Testis (tissue), 3 donors: ENCODE data around the gene FBLN5. TPM values are rescaled to one million over a fixed set of nuclear protein-coding genes. Genes with fewer than 3 reads are reported as not detected.
"Not testable (repeated sequence)": the region's sequence is repeated elsewhere in the genome, so short reads cannot be mapped to it uniquely, and the experiment has no call there.

Experiments
- DNase-seq: peaks from one replicate; pipeline ENCODE4 v3.0.0-alpha.2; 2019
- H3K27ac ChIP-seq, 2 donors: fragments of 200-600 bp; sonication (generic); one replicate each; pipeline ENCODE4 v1.5.1; 2019
- H3K27me3 ChIP-seq: fragments of 200-600 bp; sonication (generic); one replicate; pipeline ENCODE4 v1.5.1; 2019
- H3K36me3 ChIP-seq: fragments of 200-600 bp; sonication (generic); one replicate; pipeline ENCODE4 v1.5.1; 2017; ENCODE audit warnings: low read depth; ENCODE audit errors: missing control alignments
- H3K4me1 ChIP-seq: fragments of 200-600 bp; sonication (generic); one replicate; pipeline ENCODE4 v1.5.1; 2019
- H3K4me3 ChIP-seq, 2 donors: fragments of 200-600 bp; sonication (generic); one replicate each; pipeline ENCODE4 v1.5.1; 2017 to 2019
- H3K9me3 ChIP-seq: fragments of 200-600 bp; sonication (generic); one replicate; pipeline ENCODE4 v1.5.1; 2017
- POLR2A ChIP-seq: fragments of 450-650 bp; IDR thresholded peaks from one replicate; pipeline ENCODE4 v1.6.1; 2017; ENCODE audit warnings: antibody characterized with exemption, mild to moderate bottlenecking, moderate library complexity
- WGBS, 2 donors: methylation state at CpG; one replicate each; pipeline ENCODE4 v1.1.5; 2018; 5-methylcytosine and 5-hydroxymethylcytosine counted together
- intact Hi-C: fragments of 100-400 bp; cut with DNase I; formaldehyde crosslinking; loops from one replicate; pipeline ENCODE4 v1.15.1; 2023; ENCODE audit warnings: low total_unique reads
- polyA plus RNA-seq: library from polyadenylated mRNA; stranded (reverse); fragments of 350-450 nt; fragmentation: Illumina TruSeq; extraction: RNeasy Lipid Tissue Mini Kit (QIAGEN cat#74804); gene quantifications from one replicate; pipeline ENCODE4 v1.2.3, GENCODE V29; 2014; ENCODE audit warnings: low read depth, low replicate concordance; ENCODE audit not compliant: insufficient read depth
- total RNA-seq, 2 donors: library from RNA; depleted of rRNA; stranded (reverse); fragments of >200 nt; gene quantifications; one replicate each; pipeline ENCODE4 v1.2.3, GENCODE V29; 2016
- TF ChIP-seq, protein P1 (sequence below), 3 experiments: fragments of 450-650 bp in 2 of 3; fragments of 200-600 bp in 1 of 3; sonication (generic) in 1 of 3; IDR thresholded peaks; one replicate each; pipeline ENCODE4 v1.5.1; 2016 to 2019; ENCODE audit warnings: antibody characterized with exemption in 3 of 3, mild to moderate bottlenecking in 2 of 3, moderate library complexity in 1 of 3

FBLN5 gene
- total and polyA plus RNA-seq, 3 donors from 2014 or later = 88.1 to 118 (median 110) TPM

DNA sequence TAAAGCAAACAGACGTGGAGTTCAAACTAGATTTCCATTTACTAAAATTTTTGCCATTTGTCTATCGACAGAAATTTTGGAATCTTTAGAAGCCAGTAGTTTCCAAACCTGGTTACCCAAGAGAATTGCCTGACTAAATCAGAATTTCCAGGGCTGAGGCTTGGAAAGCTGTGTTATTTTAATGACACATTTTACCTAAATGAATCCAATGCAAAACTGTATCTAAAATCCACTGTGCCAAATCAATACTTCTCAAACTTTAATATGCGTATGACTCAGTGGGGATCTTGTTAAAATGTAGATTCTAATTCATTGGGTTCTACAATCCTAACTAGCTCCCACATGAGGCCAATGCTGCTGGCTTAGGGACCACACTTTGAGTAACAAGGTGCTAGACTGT is 45.2 kb downstream of the FBLN5 start:
- intact Hi-C loops = no loop called here
- TF ChIP-seq POLR2A = no peak
- TF ChIP-seq, protein P1, sequence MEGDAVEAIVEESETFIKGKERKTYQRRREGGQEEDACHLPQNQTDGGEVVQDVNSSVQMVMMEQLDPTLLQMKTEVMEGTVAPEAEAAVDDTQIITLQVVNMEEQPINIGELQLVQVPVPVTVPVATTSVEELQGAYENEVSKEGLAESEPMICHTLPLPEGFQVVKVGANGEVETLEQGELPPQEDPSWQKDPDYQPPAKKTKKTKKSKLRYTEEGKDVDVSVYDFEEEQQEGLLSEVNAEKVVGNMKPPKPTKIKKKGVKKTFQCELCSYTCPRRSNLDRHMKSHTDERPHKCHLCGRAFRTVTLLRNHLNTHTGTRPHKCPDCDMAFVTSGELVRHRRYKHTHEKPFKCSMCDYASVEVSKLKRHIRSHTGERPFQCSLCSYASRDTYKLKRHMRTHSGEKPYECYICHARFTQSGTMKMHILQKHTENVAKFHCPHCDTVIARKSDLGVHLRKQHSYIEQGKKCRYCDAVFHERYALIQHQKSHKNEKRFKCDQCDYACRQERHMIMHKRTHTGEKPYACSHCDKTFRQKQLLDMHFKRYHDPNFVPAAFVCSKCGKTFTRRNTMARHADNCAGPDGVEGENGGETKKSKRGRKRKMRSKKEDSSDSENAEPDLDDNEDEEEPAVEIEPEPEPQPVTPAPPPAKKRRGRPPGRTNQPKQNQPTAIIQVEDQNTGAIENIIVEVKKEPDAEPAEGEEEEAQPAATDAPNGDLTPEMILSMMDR (IDR thresholded peaks at IDR 0.05) = no peak
- Histone ChIP-seq H3K4me1 (peaks cover 56% of the 10 kb centered on the region), H3K36me3 (no peaks in the 10 kb centered on the region), H3K4me3 (no peak overlapping the region), H3K27me3 (no peaks in the 10 kb centered on the region), H3K27ac (peak overlapping the region; percentile 44 to 82), H3K9me3 (no peaks in the 10 kb centered on the region)
- DNase-seq = no peak
- 77 to 80% methylated on average over 3 of the region's 3 CpGs for WGBS, 2 donors

DNA sequence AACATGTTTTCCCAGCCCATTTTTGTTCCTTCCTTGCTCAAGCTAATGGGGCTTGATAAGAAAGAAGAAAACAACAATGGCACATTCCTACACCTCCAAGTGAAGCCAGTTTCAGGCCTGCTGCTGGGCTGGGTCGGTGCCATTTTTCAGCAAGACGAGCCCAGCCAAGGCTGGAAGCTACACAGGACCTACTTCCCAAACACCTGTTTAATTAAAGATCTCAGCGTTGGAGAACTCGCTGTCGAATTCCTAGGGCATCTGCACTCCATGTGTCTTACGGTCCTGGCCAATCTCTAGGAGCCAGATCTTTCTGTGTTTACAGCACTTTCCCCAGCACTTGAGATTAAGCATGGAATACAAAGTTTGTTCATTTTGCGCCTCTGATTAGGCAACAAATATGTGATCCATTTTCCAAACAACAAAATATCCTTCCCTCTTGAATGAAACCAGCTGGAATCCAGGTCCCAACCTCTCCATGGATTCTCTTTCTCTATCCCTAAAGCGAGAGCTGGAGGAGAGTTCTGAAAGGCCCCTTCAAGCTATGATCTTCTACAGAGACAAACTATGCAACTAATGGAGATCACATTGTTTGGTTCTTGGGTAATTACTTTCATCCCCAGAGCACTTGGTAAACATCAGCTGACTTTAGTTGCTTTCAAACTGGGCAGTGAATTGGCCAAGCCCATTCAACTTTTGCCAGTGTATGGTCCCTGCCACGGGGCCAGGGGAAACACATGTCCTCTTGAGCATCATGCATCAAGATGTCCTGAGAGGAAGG is 45.9 kb downstream of the FBLN5 start:
- no peaks in the 10 kb centered on the region for H3K27me3 ChIP-seq
- DNase-seq = peak; percentile 67
- no peak overlapping the region for H3K4me3 ChIP-seq
- no peak for TF ChIP-seq POLR2A
- TF ChIP-seq, protein P1 (IDR thresholded peaks at IDR 0.05) = no peak
- H3K36me3 ChIP-seq = no peaks in the 10 kb centered on the region
- no peaks in the 10 kb centered on the region for H3K9me3 ChIP-seq
- peaks cover 63% of the 10 kb centered on the region for H3K4me1 ChIP-seq
- peak overlapping the region in 1 of 2 donors; percentile 82 for H3K27ac ChIP-seq
- intact Hi-C loops = no loop called here
- WGBS, 2 donors = 56 to 57% methylated on average over 9 of the region's 9 CpGs

DNA sequence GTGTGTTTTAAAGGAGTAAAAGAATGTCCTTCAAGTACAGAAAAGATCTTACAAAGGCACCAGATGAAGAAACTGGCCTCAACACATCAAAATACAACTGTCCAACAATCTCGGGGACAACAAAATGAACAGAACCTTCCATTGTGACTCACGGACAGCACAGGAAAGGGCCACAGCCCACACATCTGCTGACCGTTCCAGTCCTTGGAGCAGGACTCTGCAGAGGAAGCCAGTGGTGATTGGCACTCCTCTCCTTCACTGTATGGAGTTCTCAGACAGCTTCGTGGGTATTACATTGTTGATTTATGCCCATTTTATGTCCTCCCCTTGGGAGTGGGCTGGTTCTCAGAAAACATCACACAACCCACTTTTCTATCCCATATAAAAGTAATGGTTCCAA is 47.7 kb downstream of the FBLN5 start:
- Histone ChIP-seq H3K36me3 (no peaks in the 10 kb centered on the region), H3K9me3 (no peaks in the 10 kb centered on the region), H3K27me3 (no peaks in the 10 kb centered on the region), H3K4me1 (peaks cover 66% of the 10 kb centered on the region), H3K27ac (peak overlapping the region; percentile 47 to 81), H3K4me3 (no peak overlapping the region)
- intact Hi-C loops = no loop called here
- TF ChIP-seq POLR2A = no peak
- TF ChIP-seq, protein P1 (IDR thresholded peaks at IDR 0.05) = no peak
- DNase-seq = peak; percentile 48
- WGBS, 2 donors = 33 to 51% methylated on average over 4 of the region's 4 CpGs

DNA sequence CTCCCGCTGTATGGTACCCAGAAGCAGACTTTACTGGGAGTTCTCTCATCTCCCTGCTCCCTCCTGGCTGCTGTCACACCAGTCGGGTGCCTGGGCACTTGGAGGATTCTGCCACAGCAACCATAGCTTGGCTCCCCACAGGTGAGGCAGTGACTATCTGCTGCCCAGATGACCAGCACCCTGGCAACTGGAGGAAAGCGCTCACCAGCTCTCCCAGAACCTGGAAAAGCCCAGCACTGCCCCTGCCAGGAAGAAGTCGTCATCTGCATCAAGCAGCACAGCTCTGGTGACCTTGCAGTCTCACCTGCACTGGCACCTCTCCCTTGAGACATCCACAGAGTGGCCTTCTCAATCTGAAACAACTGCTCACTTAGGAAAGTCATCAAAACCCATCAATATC is 48.3 kb downstream of the FBLN5 start:
- Histone ChIP-seq H3K9me3 (no peaks in the 10 kb centered on the region), H3K27me3 (no peaks in the 10 kb centered on the region), H3K27ac (peak overlapping the region; percentile 47 to 81), H3K36me3 (no peaks in the 10 kb centered on the region), H3K4me3 (no peak overlapping the region), H3K4me1 (peaks cover 66% of the 10 kb centered on the region)
- WGBS, 2 donors = 85 to 96% methylated on average over 2 to 4 of the region's 4 CpGs
- no peak for DNase-seq
- no peak for TF ChIP-seq POLR2A
- TF ChIP-seq, protein P1 (IDR thresholded peaks at IDR 0.05) = no peak
- intact Hi-C loops = no loop called here

DNA sequence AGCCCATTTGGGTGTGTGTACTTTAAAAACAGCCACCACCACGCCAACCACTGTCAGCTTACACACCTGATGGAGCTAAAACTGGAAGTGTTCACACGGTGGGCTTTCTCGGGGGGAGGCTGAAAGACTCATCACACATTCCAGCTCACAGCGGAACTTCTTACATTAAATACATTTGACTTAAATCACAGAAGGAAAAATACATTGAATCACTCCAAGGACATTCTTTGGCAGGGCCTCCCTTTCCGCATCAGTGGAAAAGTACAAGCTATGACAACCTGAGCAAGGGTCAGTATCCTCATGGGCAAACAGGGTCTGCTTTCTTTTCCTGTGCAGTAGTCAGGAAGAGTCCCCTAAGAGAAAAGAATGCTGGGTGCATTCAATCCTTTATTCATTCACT is 49.1 kb downstream of the FBLN5 start:
- TF ChIP-seq, protein P1 (IDR thresholded peaks at IDR 0.05) = no peak
- TF ChIP-seq POLR2A = no peak
- 74 to 77% methylated on average over 5 of the region's 5 CpGs for WGBS, 2 donors
- H3K4me3 ChIP-seq = no peak overlapping the region
- H3K9me3 ChIP-seq = no peaks in the 10 kb centered on the region
- peaks cover 59% of the 10 kb centered on the region for H3K4me1 ChIP-seq
- H3K36me3 ChIP-seq = no peaks in the 10 kb centered on the region
- no peaks in the 10 kb centered on the region for H3K27me3 ChIP-seq
- peak overlapping the region in 1 of 2 donors; percentile 72 for H3K27ac ChIP-seq
- no peak for DNase-seq
- intact Hi-C loops = no loop called here

DNA sequence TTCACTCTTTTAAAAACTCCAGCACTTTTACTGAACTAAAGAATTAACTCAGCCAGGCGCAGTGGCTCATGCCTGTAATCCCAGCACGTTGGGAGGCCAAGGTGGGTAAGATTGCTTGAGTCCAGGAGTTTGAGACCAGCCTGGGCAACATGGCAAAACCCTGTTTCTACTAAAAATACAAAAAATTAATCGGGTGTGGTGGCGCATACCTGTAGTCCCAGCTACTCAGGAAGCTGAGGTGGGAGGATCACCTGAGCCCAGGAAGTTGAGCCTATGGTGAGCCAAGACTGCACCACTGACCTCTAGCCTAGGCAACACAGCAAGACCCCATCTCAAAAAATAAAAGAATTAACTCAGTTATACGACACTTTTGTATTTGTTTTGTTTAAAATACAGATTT is 49.8 kb downstream of the FBLN5 start:
- H3K4me1 ChIP-seq = peaks cover 54% of the 10 kb centered on the region
- intact Hi-C loops = not testable (repeated sequence)

More for the DNA sequence above, 49.8 kb downstream of the FBLN5 start:
- not testable (repeated sequence) for DNase-seq, H3K36me3 ChIP-seq, H3K27me3 ChIP-seq, H3K9me3 ChIP-seq, H3K4me3 ChIP-seq
- peak overlapping the region; percentile 59 to 72 for H3K27ac ChIP-seq
- WGBS, 2 donors = 81 to 82% methylated on average over 5 of the region's 5 CpGs
